Activated CD8-positive, alpha-beta memory T cell treated with anti-CD3 and anti-CD28 coated beads, Interleukin-2, amount 10 ng/mL, durations not matched to agents 7 days and 5 days (primary cell): ENCODE measurements around the gene SPDYE6. TPM values are rescaled to one million over a fixed set of nuclear protein-coding genes. Genes with fewer than 3 reads are reported as not detected.

Experiments
- ATAC-seq: fragments of 150-1000 bp; cut with Tn5 transposase; one replicate; pipeline ENCODE4 v1.10.0; 2021; ENCODE audit warnings: moderate library complexity
- CTCF ChIA-PET: fragments of 350-600 bp; sonication (Branson Sonifier 250); formaldehyde crosslinking; loops from one replicate; lab custom pipeline; 2021; ENCODE audit warnings: antibody characterized with exemption; lab: Charles Lee
- DNase-seq: peaks from one replicate; pipeline ENCODE4 v3.0.0-alpha.2; 2020
- H3K27ac Mint-ChIP-seq: one replicate; pipeline ENCODE4 v1.8.0; 2021; ENCODE audit warnings: mild to moderate bottlenecking, mixed read lengths
- H3K27me3 Mint-ChIP-seq: one replicate; pipeline ENCODE4 v1.8.0; 2021; ENCODE audit warnings: mixed read lengths
- H3K36me3 Mint-ChIP-seq: one replicate; pipeline ENCODE4 v1.8.0; 2021; ENCODE audit warnings: mild to moderate bottlenecking, mixed read lengths
- H3K4me1 Mint-ChIP-seq: one replicate; pipeline ENCODE4 v1.8.0; 2021; ENCODE audit warnings: mixed read lengths
- H3K4me3 Mint-ChIP-seq: one replicate; pipeline ENCODE4 v1.8.0; 2021; ENCODE audit warnings: mild to moderate bottlenecking, moderate library complexity, mixed read lengths
- H3K9me3 Mint-ChIP-seq: one replicate; pipeline ENCODE4 v1.8.0; 2022; ENCODE audit warnings: low read depth, mixed read lengths
- total RNA-seq, 2 experiments: library from RNA; stranded (reverse); gene quantifications; one replicate each; pipeline ENCODE4 v1.2.3, GENCODE V29; 2021

Gene SPDYE6
- total RNA-seq, 2 experiments from 2014 or later: not detected

GRCh38 chr7:102320181-102320580, 36.1 kb downstream of the SPDYE6 start:
- no peaks in the 10 kb centered on the region for H3K36me3 Mint-ChIP-seq
- CTCF ChIA-PET: interaction anchor here (1.5 kb wide), 1 partner anchor 35 kb away, joined by 3 read pairs; no protein-coding TSS in a partner anchor
- DNase-seq (no peak), ATAC-seq (no peak)
- peaks cover 6% of the 10 kb centered on the region for H3K27me3 Mint-ChIP-seq
- H3K27ac Mint-ChIP-seq: no peak overlapping the region
- no peak overlapping the region for H3K4me3 Mint-ChIP-seq
- H3K4me1 Mint-ChIP-seq: no peaks in the 10 kb centered on the region
- H3K9me3 Mint-ChIP-seq: no peaks in the 10 kb centered on the region

- no peak overlapping the region for H3K27ac Mint-ChIP-seq
- H3K9me3 Mint-ChIP-seq: no peaks in the 10 kb centered on the region
- no peak for ATAC-seq
- no peak overlapping the region for H3K4me3 Mint-ChIP-seq
- H3K36me3 Mint-ChIP-seq: no peaks in the 10 kb centered on the region
- H3K4me1 Mint-ChIP-seq: no peaks in the 10 kb centered on the region
- peaks cover 6% of the 10 kb centered on the region for H3K27me3 Mint-ChIP-seq
- CTCF ChIA-PET: interaction anchor here (1.5 kb wide), 1 partner anchor 35 kb away, joined by 3 read pairs; no protein-coding TSS in a partner anchor
- DNase-seq: no peak
Observed at GRCh38 chr7:102319671-102320070, 36.6 kb downstream of the SPDYE6 start.

- H3K4me3 Mint-ChIP-seq: no peak overlapping the region
- CTCF ChIA-PET: no interaction called here
Observed at GRCh38 chr7:102318482-102318971, 37.7 kb downstream of the SPDYE6 start.

GRCh38 chr7:102317231-102318059, 38.8 kb downstream of the SPDYE6 start:
- Mint-ChIP-seq H3K4me1 (no peaks in the 10 kb centered on the region), H3K36me3 (no peaks in the 10 kb centered on the region), H3K27me3 (peaks cover 6% of the 10 kb centered on the region), H3K27ac (no peak overlapping the region), H3K4me3 (no peak overlapping the region), H3K9me3 (no peaks in the 10 kb centered on the region)
- DNase-seq (no peak), ATAC-seq (no peak)
- CTCF ChIA-PET: no interaction called here

More at GRCh38 chr7:102318482-102318971, 37.7 kb downstream of the SPDYE6 start:
- ATAC-seq (no peak), DNase-seq (no peak)
- no peaks in the 10 kb centered on the region for H3K4me1 Mint-ChIP-seq
- no peaks in the 10 kb centered on the region for H3K36me3 Mint-ChIP-seq
- H3K27ac Mint-ChIP-seq: no peak overlapping the region
- no peaks in the 10 kb centered on the region for H3K9me3 Mint-ChIP-seq
- peaks cover 6% of the 10 kb centered on the region for H3K27me3 Mint-ChIP-seq

- Mint-ChIP-seq H3K27ac (no peak overlapping the region), H3K36me3 (no peaks in the 10 kb centered on the region), H3K4me1 (no peaks in the 10 kb centered on the region), H3K27me3 (no peaks in the 10 kb centered on the region), H3K4me3 (no peak overlapping the region), H3K9me3 (no peaks in the 10 kb centered on the region)
- CTCF ChIA-PET: no interaction called here
- no peak for ATAC-seq
- DNase-seq: no peak
Observed at GRCh38 chr7:102313997-102314780, 42.1 kb downstream of the SPDYE6 start.

GRCh38 chr7:102312317-102312716, 43.9 kb downstream of the SPDYE6 start:
- no peak overlapping the region for H3K27ac Mint-ChIP-seq
- DNase-seq (no peak), ATAC-seq (no peak)
- H3K4me3 Mint-ChIP-seq: no peak overlapping the region
- CTCF ChIA-PET: no interaction called here
- H3K36me3 Mint-ChIP-seq: no peaks in the 10 kb centered on the region
- H3K9me3 Mint-ChIP-seq: no peaks in the 10 kb centered on the region
- H3K27me3 Mint-ChIP-seq: no peaks in the 10 kb centered on the region
- peaks cover 2% of the 10 kb centered on the region for H3K4me1 Mint-ChIP-seq

- Mint-ChIP-seq H3K27me3 (no peaks in the 10 kb centered on the region), H3K36me3 (no peaks in the 10 kb centered on the region), H3K4me1 (peaks cover 15% of the 10 kb centered on the region), H3K4me3 (no peak overlapping the region), H3K9me3 (no peaks in the 10 kb centered on the region), H3K27ac (no peak overlapping the region)
- DNase-seq: no peak
- ATAC-seq: no peak
- CTCF ChIA-PET: no interaction called here
Observed at GRCh38 chr7:102310414-102310815, 45.8 kb downstream of the SPDYE6 start.

- H3K9me3 Mint-ChIP-seq: no peaks in the 10 kb centered on the region
- peak overlapping the region; percentile 70 for H3K27ac Mint-ChIP-seq
- CTCF ChIA-PET: no interaction called here
- no peaks in the 10 kb centered on the region for H3K27me3 Mint-ChIP-seq
- DNase-seq: peak; percentile 70
- peak; percentile 76 for ATAC-seq
- no peak overlapping the region for H3K4me3 Mint-ChIP-seq
- H3K36me3 Mint-ChIP-seq: no peaks in the 10 kb centered on the region
- peaks cover 16% of the 10 kb centered on the region for H3K4me1 Mint-ChIP-seq
Observed at GRCh38 chr7:102306916-102307677, 49.1 kb downstream of the SPDYE6 start.

GRCh38 chr7:102305414-102306268, 50.6 kb downstream of the SPDYE6 start:
- ATAC-seq: no peak
- Mint-ChIP-seq H3K4me3 (no peak overlapping the region), H3K27ac (no peak overlapping the region), H3K27me3 (no peaks in the 10 kb centered on the region), H3K36me3 (no peaks in the 10 kb centered on the region), H3K4me1 (peaks cover 16% of the 10 kb centered on the region), H3K9me3 (no peaks in the 10 kb centered on the region)
- CTCF ChIA-PET: no interaction called here
- DNase-seq: no peak

- no peaks in the 10 kb centered on the region for H3K36me3 Mint-ChIP-seq
- CTCF ChIA-PET: no interaction called here
- H3K9me3 Mint-ChIP-seq: no peaks in the 10 kb centered on the region
- H3K4me1 Mint-ChIP-seq: peaks cover 16% of the 10 kb centered on the region
- H3K27me3 Mint-ChIP-seq: no peaks in the 10 kb centered on the region
- DNase-seq: no peak
- ATAC-seq: no peak
- H3K27ac Mint-ChIP-seq: no peak overlapping the region
- no peak overlapping the region for H3K4me3 Mint-ChIP-seq
Observed at GRCh38 chr7:102304668-102305067, 51.6 kb downstream of the SPDYE6 start.

GRCh38 chr7:102303669-102304422, 52.4 kb downstream of the SPDYE6 start:
- H3K4me3 Mint-ChIP-seq: no peak overlapping the region
- H3K36me3 Mint-ChIP-seq: no peaks in the 10 kb centered on the region
- peaks cover 16% of the 10 kb centered on the region for H3K4me1 Mint-ChIP-seq
- no peaks in the 10 kb centered on the region for H3K9me3 Mint-ChIP-seq
- CTCF ChIA-PET: no interaction called here
- ATAC-seq (no peak), DNase-seq (no peak)
- no peak overlapping the region for H3K27ac Mint-ChIP-seq
- H3K27me3 Mint-ChIP-seq: no peaks in the 10 kb centered on the region

- no peaks in the 10 kb centered on the region for H3K36me3 Mint-ChIP-seq
- H3K4me1 Mint-ChIP-seq: peaks cover 14% of the 10 kb centered on the region
- no peaks in the 10 kb centered on the region for H3K9me3 Mint-ChIP-seq
- no peaks in the 10 kb centered on the region for H3K27me3 Mint-ChIP-seq
- no peak for ATAC-seq
- no peak overlapping the region for H3K27ac Mint-ChIP-seq
- no peak overlapping the region for H3K4me3 Mint-ChIP-seq
- CTCF ChIA-PET: interaction anchor here (1.1 kb wide), 1 partner anchor 61 kb away, joined by 3 read pairs; no protein-coding TSS in a partner anchor
- DNase-seq: no peak
Observed at GRCh38 chr7:102302025-102302424, 54.2 kb downstream of the SPDYE6 start.
